ENCODE data around the gene ATN1. TPM values are rescaled to one million over a fixed set of nuclear protein-coding genes. Genes with fewer than 3 reads are reported as not detected.
"Not testable (repeated sequence)": the region's sequence is repeated elsewhere in the genome, so short reads cannot be mapped to it uniquely, and the experiment has no call there.

The ATN1 gene
- 8.9 and 28.7 TPM in 2 replicates for total RNA-seq (ENCODE audit: low replicate concordance)

GRCh38 chr12:6927379-6928021 lies at the start of gene ATN1:
Gene ATN1, plus strand, starts transcription at chr12:6927959. Its CDS starts 6,043 bp downstream, at chr12:6934002.
- TF ChIP-seq EZH2 (IDR thresholded peaks at IDR 0.05), result no peak
- TF ChIP-seq EZH2phosphoT487 (IDR thresholded peaks at IDR 0.05), result no peak
- no peak for TF ChIP-seq CTCF (IDR thresholded peaks at IDR 0.05)
- Histone ChIP-seq H3K79me2 (ENCODE audit: low read depth) (peaks cover 61% of the 10 kb centered on the region), H3K27ac (peak within 1 kb of the TSS; percentile 87), H4K20me1 (ENCODE audit: low read depth) (peaks cover 44% of the 10 kb centered on the region), H3K4me3 (peak within 1 kb of the TSS; percentile 91), H3F3A (ENCODE audit: low read depth) (peaks cover 53% of the 10 kb centered on the region), H3K27me3 (no peaks in the 10 kb centered on the region), H3K4me2 (peak within 1 kb of the TSS; percentile 85), H3K36me3 (no peaks in the 10 kb centered on the region), H3K9ac (peak within 1 kb of the TSS; percentile 85), H3K4me1 (peaks cover 40% of the 10 kb centered on the region), H2AFZ (replicated peaks) (no peak within 1 kb of the TSS), H3K9me3 (ENCODE audit: low read depth) (no peaks in the 10 kb centered on the region)
- peaks cover 16% of the 10 kb centered on the region for H3K36me3 Mint-ChIP-seq
- H3K4me1 Mint-ChIP-seq, result peaks cover 76% of the 10 kb centered on the region
- peak within 1 kb of the TSS; percentile 98 for H3K4me3 Mint-ChIP-seq
- peaks cover 14% of the 10 kb centered on the region for H3K27me3 Mint-ChIP-seq (ENCODE audit: insufficient read depth, low read depth)
- peak within 1 kb of the TSS; percentile 97 for H3K27ac Mint-ChIP-seq
- H3K9me3 Mint-ChIP-seq, result no peaks in the 10 kb centered on the region
- peak; percentile 84 for DNase-seq (ENCODE audit: low spot score)

GRCh38 chr12:6879824-6880223 lies 47.9 kb upstream of the ATN1 start:
- H3F3A ChIP-seq (ENCODE audit: low read depth); H3K27ac Mint-ChIP-seq; H3K4me3 ChIP-seq; H3K9ac ChIP-seq; H3K27me3 Mint-ChIP-seq (ENCODE audit: insufficient read depth, low read depth); H2AFZ ChIP-seq (replicated peaks); H3K4me2 ChIP-seq; H3K79me2 ChIP-seq (ENCODE audit: low read depth); H3K4me1 Mint-ChIP-seq; H3K9me3 Mint-ChIP-seq; H3K27ac ChIP-seq; H4K20me1 ChIP-seq (ENCODE audit: low read depth); DNase-seq (ENCODE audit: low spot score); H3K4me3 Mint-ChIP-seq; H3K27me3 ChIP-seq; H3K4me1 ChIP-seq; H3K36me3 ChIP-seq; H3K9me3 ChIP-seq (ENCODE audit: low read depth): not testable (repeated sequence)
- peaks cover 11% of the 10 kb centered on the region for H3K36me3 Mint-ChIP-seq

- TF ChIP-seq CTCF (IDR thresholded peaks at IDR 0.05) (no peak), EZH2phosphoT487 (IDR thresholded peaks at IDR 0.05) (no peak), EZH2 (IDR thresholded peaks at IDR 0.05) (no peak)
- no peak overlapping the region for H3K27ac Mint-ChIP-seq
Measured at GRCh38 chr12:6883252-6883651, 44.5 kb upstream of the ATN1 start.

GRCh38 chr12:6883683-6884082 lies 44.1 kb upstream of the ATN1 start:
- no peaks in the 10 kb centered on the region for H3K27me3 ChIP-seq
- no peaks in the 10 kb centered on the region for H3K79me2 ChIP-seq (ENCODE audit: low read depth)
- H3K9me3 ChIP-seq (ENCODE audit: low read depth), result no peaks in the 10 kb centered on the region
- TF ChIP-seq EZH2phosphoT487 (IDR thresholded peaks at IDR 0.05) (no peak), EZH2 (IDR thresholded peaks at IDR 0.05) (no peak), CTCF (IDR thresholded peaks at IDR 0.05) (no peak)
- no peak overlapping the region for H3K4me3 Mint-ChIP-seq
- H3K27ac Mint-ChIP-seq, result no peak overlapping the region
- H2AFZ ChIP-seq (replicated peaks), result no peak overlapping the region
- H3K4me3 ChIP-seq, result no peak overlapping the region
- no peaks in the 10 kb centered on the region for H3K27me3 Mint-ChIP-seq (ENCODE audit: insufficient read depth, low read depth)
- peaks cover 18% of the 10 kb centered on the region for H3K4me1 Mint-ChIP-seq
- H3F3A ChIP-seq (ENCODE audit: low read depth), result peaks cover 28% of the 10 kb centered on the region
- no peaks in the 10 kb centered on the region for H3K36me3 ChIP-seq
- H3K36me3 Mint-ChIP-seq, result peaks cover 8% of the 10 kb centered on the region
- no peaks in the 10 kb centered on the region for H3K9me3 Mint-ChIP-seq
- no peak overlapping the region for H3K9ac ChIP-seq
- H3K4me2 ChIP-seq, result no peak overlapping the region
- no peak for DNase-seq (ENCODE audit: low spot score)
- H3K4me1 ChIP-seq, result peaks cover 16% of the 10 kb centered on the region
- H4K20me1 ChIP-seq (ENCODE audit: low read depth), result no peaks in the 10 kb centered on the region
- H3K27ac ChIP-seq, result no peak overlapping the region

More at GRCh38 chr12:6883252-6883651, 44.5 kb upstream of the ATN1 start:
- peaks cover 13% of the 10 kb centered on the region for H3K4me1 Mint-ChIP-seq
- H3K36me3 Mint-ChIP-seq, result peaks cover 8% of the 10 kb centered on the region
- Histone ChIP-seq H2AFZ (replicated peaks) (no peak overlapping the region), H3K4me2 (no peak overlapping the region), H4K20me1 (ENCODE audit: low read depth) (no peaks in the 10 kb centered on the region), H3F3A (ENCODE audit: low read depth) (peaks cover 28% of the 10 kb centered on the region), H3K79me2 (ENCODE audit: low read depth) (no peaks in the 10 kb centered on the region), H3K27ac (no peak overlapping the region), H3K4me3 (no peak overlapping the region), H3K36me3 (no peaks in the 10 kb centered on the region), H3K4me1 (peaks cover 16% of the 10 kb centered on the region), H3K9ac (no peak overlapping the region), H3K27me3 (no peaks in the 10 kb centered on the region), H3K9me3 (ENCODE audit: low read depth) (no peaks in the 10 kb centered on the region)
- no peaks in the 10 kb centered on the region for H3K9me3 Mint-ChIP-seq
- no peak for DNase-seq (ENCODE audit: low spot score)
- H3K4me3 Mint-ChIP-seq, result no peak overlapping the region
- H3K27me3 Mint-ChIP-seq (ENCODE audit: insufficient read depth, low read depth), result no peaks in the 10 kb centered on the region

All from neural progenitor cell (in vitro differentiated cells).